T1000 (cell line): ENCODE results near the gene NAA15.
A peak's percentile ranks its signal among the peaks of the same experiment; 100 is the strongest.
"Not testable (repeated sequence)": the region's sequence is repeated elsewhere in the genome, so short reads cannot be mapped to it uniquely, and the experiment has no call there.

Experiments
- DNase-seq: peaks from one replicate; lab custom pipeline; 2025; ENCODE audit warnings: mixed read lengths; lab: John Stamatoyannopoulos, UW

The NAA15 gene

GRCh38 chr4:139301113-139301820, at the start of gene NAA15:
NAA15 (plus strand) TSS chr4:139301505; CDS start chr4:139301778, 273 bp downstream.
- peak; percentile 93 for DNase-seq

GRCh38 chr4:139253046-139253445, 48.3 kb upstream of the NAA15 start:
- DNase-seq = no peak

GRCh38 chr4:139253713-139254112, 47.6 kb upstream of the NAA15 start:
- no peak for DNase-seq

GRCh38 chr4:139255581-139255980, 45.7 kb upstream of the NAA15 start:
- DNase-seq = not testable (repeated sequence)

- no peak for DNase-seq
These were observed 45.0 kb upstream of the NAA15 start for GRCh38 chr4:139256349-139256748.

GRCh38 chr4:139265654-139266053, 35.7 kb upstream of the NAA15 start:
- DNase-seq = no peak

- DNase-seq = no peak
These were observed 35.1 kb upstream of the NAA15 start for GRCh38 chr4:139266208-139266582.

- peak; percentile 52 for DNase-seq
These were observed 34.6 kb upstream of the NAA15 start for GRCh38 chr4:139266583-139267257.

- no peak for DNase-seq
These were observed 34.0 kb upstream of the NAA15 start for GRCh38 chr4:139267301-139267700.

- DNase-seq = no peak
These were observed 27.5 kb upstream of the NAA15 start for GRCh38 chr4:139273835-139274234.

- no peak for DNase-seq
These were observed 26.5 kb upstream of the NAA15 start for GRCh38 chr4:139274790-139275189.

- DNase-seq = no peak
These were observed 26.0 kb upstream of the NAA15 start for GRCh38 chr4:139275281-139275735.

- no peak for DNase-seq
These were observed 22.8 kb upstream of the NAA15 start for GRCh38 chr4:139278485-139278884.

- DNase-seq = no peak
These were observed 22.2 kb upstream of the NAA15 start for GRCh38 chr4:139278912-139279759.

- DNase-seq = no peak
These were observed 21.3 kb upstream of the NAA15 start, which contains the start of gene MGARP for GRCh38 chr4:139279760-139280620. MGARP (minus strand) TSS chr4:139280225; CDS start chr4:139280158, 67 bp downstream.

- no peak for DNase-seq
These were observed 19.1 kb upstream of the NAA15 start for GRCh38 chr4:139282065-139282720.

GRCh38 chr4:139282721-139283075, 18.6 kb upstream of the NAA15 start:
- no peak for DNase-seq

- no peak for DNase-seq
These were observed 15.1 kb upstream of the NAA15 start for GRCh38 chr4:139286186-139286698.

- DNase-seq = peak; percentile 85
These were observed 5.9 kb upstream of the NAA15 start for GRCh38 chr4:139295206-139295941.

- DNase-seq = no peak
These were observed 5.4 kb upstream of the NAA15 start for GRCh38 chr4:139295942-139296299.
